ENCODE measurements around the gene NXPE1. TPM values are rescaled to one million over a fixed set of nuclear protein-coding genes. Genes with fewer than 3 reads are reported as not detected.

Gene NXPE1
- total RNA-seq, 2 donors from 2014 or later = 210 to 217 TPM

DNA sequence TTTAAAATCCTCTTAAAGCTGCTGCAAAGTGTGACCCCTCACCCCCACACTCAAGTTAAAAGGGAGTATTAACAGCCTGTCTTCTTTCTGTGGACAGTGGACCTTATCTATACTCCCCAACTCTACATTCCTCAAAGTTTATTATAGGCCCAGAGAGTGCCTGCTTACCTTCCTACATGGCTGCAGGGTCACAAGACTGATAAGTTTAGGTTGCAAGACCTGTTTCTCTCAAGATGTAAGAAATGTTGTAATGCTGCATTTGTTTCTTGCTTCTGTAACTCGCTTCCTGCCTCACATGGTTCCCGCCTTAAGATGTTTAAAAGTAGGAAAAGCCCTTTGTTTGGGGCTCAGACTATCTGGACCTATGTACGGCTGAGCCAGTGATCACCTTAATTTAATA is 10.1 kb upstream of the NXPE1 start:
- Histone ChIP-seq H3K4me1 (no peaks in the 10 kb centered on the region), H3K27ac (no peak overlapping the region), H3K4me3 (no peak overlapping the region), H3K9me3 (no peaks in the 10 kb centered on the region), H3K36me3 (no peaks in the 10 kb centered on the region), H3K9ac (ENCODE audit: low read depth in 2 of 2, low read length in 2 of 2) (no peak overlapping the region), H3K27me3 (no peaks in the 10 kb centered on the region)
- TF ChIP-seq, protein P1, sequence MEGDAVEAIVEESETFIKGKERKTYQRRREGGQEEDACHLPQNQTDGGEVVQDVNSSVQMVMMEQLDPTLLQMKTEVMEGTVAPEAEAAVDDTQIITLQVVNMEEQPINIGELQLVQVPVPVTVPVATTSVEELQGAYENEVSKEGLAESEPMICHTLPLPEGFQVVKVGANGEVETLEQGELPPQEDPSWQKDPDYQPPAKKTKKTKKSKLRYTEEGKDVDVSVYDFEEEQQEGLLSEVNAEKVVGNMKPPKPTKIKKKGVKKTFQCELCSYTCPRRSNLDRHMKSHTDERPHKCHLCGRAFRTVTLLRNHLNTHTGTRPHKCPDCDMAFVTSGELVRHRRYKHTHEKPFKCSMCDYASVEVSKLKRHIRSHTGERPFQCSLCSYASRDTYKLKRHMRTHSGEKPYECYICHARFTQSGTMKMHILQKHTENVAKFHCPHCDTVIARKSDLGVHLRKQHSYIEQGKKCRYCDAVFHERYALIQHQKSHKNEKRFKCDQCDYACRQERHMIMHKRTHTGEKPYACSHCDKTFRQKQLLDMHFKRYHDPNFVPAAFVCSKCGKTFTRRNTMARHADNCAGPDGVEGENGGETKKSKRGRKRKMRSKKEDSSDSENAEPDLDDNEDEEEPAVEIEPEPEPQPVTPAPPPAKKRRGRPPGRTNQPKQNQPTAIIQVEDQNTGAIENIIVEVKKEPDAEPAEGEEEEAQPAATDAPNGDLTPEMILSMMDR (IDR thresholded peaks at IDR 0.05) = no peak
- intact Hi-C loops (cut with DNase I) = no loop called here
- no peak for DNase-seq

DNA sequence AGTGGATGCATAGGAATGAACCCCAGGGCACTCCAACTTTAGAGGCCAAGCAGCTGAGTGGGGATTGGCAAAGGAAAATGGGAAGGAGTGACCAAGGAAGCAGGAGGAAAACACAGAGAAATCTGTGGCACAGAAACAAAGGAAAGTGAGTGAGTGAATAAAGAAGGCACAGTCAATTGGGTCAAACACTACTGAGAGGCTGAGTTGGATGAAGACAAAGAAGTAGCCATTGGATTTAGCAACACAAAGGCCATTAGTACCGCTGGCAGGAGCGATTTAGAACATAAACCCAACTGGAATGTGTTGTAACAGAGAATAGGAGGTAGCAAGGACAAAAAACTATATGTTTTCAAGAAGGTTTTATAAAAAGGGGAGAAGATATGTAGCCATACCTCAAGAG is 6.6 kb upstream of the NXPE1 start:
- H3K27ac ChIP-seq = no peak overlapping the region
- no peaks in the 10 kb centered on the region for H3K9me3 ChIP-seq
- intact Hi-C loops (cut with DNase I) = no loop called here
- H3K4me3 ChIP-seq = no peak overlapping the region
- DNase-seq = no peak
- no peaks in the 10 kb centered on the region for H3K27me3 ChIP-seq
- H3K4me1 ChIP-seq = no peaks in the 10 kb centered on the region
- H3K9ac ChIP-seq (ENCODE audit: low read depth in 2 of 2, low read length in 2 of 2) = no peak overlapping the region
- TF ChIP-seq, protein P1 (IDR thresholded peaks at IDR 0.05) = no peak
- H3K36me3 ChIP-seq = no peaks in the 10 kb centered on the region

DNA sequence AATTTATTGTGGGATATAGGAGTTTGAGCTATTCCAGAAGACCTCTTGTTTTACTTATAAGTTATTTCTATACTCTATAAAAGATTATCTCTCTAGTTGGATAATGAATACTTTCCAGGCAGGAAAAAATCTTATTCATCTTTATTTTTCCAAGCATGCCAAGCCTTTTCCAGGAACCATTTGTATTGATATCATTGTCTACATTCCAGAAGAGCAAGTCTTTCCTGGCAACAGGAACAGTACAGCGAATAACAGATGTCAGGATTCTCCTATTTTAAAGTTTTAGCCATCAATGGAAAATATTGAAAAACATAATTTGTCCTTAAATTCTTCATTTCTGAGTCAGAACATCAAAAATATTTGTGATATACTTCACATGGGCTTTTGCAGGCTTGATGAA is 5.2 kb upstream of the NXPE1 start:
- TF ChIP-seq, protein P1 (IDR thresholded peaks at IDR 0.05) = no peak
- no peak overlapping the region for H3K4me3 ChIP-seq
- DNase-seq = no peak
- H3K9ac ChIP-seq (ENCODE audit: low read depth in 2 of 2, low read length in 2 of 2) = no peak overlapping the region
- no peaks in the 10 kb centered on the region for H3K36me3 ChIP-seq
- no peaks in the 10 kb centered on the region for H3K4me1 ChIP-seq
- intact Hi-C loops (cut with DNase I) = no loop called here
- H3K27ac ChIP-seq = no peak overlapping the region
- H3K27me3 ChIP-seq = no peaks in the 10 kb centered on the region
- H3K9me3 ChIP-seq = no peaks in the 10 kb centered on the region

DNA sequence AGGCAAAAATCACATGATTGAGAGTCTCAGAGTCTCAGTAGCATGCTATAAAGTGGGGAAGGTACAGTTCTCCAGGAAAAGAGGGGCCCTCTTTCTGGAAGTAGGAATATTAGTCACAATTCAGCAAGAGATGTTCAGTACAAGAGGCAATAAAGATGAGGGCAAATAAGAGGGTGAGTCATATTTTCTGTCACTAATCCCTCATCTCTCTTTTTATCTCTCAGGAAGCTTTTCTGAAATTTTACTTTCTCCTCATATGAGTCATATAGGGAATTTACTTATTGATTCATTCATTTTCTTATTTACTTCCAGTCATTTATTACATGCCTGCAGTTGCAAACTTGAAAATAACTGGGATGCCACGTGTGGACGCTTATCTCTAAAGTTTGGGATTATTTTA is 3.4 kb upstream of the NXPE1 start:
- Histone ChIP-seq H3K9me3 (no peaks in the 10 kb centered on the region), H3K27me3 (no peaks in the 10 kb centered on the region), H3K4me1 (no peaks in the 10 kb centered on the region), H3K27ac (peak overlapping the region; percentile 18), H3K4me3 (no peak overlapping the region), H3K36me3 (no peaks in the 10 kb centered on the region), H3K9ac (ENCODE audit: low read depth in 2 of 2, low read length in 2 of 2) (no peak overlapping the region)
- DNase-seq = no peak
- TF ChIP-seq, protein P1 (IDR thresholded peaks at IDR 0.05) = no peak
- intact Hi-C loops (cut with DNase I) = no loop called here

DNA sequence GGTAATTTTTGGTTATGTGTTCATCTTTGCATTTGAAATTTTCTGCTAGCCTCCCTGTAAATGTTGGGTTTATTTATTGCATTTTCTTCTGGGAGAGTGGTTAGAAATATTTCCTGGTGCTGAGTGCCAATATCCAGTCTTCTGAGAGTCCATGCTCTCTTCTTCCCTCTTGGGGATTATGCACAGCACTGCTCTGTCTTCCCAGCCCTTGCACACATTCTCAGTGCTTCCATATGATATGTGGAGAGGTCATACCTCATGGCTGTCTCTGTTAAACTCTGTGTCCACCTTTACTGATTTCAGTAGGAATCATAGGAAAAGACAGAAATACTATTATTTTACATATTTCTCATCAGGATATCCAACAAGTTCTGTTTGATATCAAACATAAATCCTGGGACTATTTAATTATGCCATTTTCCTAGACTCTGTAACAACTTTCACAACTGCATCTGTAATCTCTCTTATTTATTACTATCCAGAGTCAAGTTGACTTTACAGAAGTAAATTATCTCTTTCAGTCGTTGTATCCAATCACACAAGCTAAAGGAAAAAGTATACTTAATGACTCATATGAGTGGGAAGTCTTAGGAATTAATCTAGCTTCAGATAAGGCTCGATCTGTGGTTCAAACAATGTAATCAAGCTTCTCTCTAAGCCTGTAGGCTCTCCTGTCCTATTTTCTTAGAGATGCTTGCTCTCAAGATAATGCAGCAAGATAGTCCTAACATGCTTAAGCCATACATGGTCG is 2.7 kb upstream of the NXPE1 start:
- H3K9me3 ChIP-seq = no peaks in the 10 kb centered on the region
- DNase-seq = no peak
- TF ChIP-seq, protein P1 (IDR thresholded peaks at IDR 0.05) = no peak
- no peak overlapping the region for H3K4me3 ChIP-seq
- intact Hi-C loops (cut with DNase I) = no loop called here
- H3K36me3 ChIP-seq = no peaks in the 10 kb centered on the region
- peak overlapping the region; percentile 18 for H3K27ac ChIP-seq
- H3K9ac ChIP-seq (ENCODE audit: low read depth in 2 of 2, low read length in 2 of 2) = no peak overlapping the region
- H3K4me1 ChIP-seq = no peaks in the 10 kb centered on the region
- H3K27me3 ChIP-seq = no peaks in the 10 kb centered on the region

All from colonic mucosa (tissue), 4 donors.